Inferior parietal cortex (tissue), 1 donor: Measurements from ENCODE around the gene DPP4.
"Not testable (repeated sequence)": the region's sequence is repeated elsewhere in the genome, so short reads cannot be mapped to it uniquely, and the experiment has no call there.

ENCODE experiments used
- DNase-seq: peaks from one replicate; pipeline ENCODE4 v3.0.0-alpha.2; 2016; ENCODE audit errors: extremely low spot score

The DPP4 gene

DNA sequence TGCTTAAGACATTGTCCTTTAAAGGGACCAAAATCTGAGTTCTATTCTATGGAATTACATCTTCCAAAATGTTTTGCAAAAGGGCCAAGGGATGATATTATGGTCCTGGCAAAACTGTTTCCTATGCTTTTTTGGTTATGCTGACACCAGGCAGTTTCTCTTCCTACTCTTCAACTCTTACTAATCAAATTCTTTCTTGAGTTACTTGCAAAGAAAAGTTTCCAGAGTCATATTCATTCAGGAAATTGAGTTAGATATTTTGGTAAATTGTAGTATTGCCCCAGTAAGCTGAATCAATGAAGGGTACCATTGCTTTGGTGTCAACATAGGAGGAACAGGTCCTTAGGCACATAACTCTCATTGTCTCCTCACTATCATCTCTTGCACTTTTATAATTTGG is 118.8 kb downstream of the DPP4 start:
- no peak for DNase-seq

DNA sequence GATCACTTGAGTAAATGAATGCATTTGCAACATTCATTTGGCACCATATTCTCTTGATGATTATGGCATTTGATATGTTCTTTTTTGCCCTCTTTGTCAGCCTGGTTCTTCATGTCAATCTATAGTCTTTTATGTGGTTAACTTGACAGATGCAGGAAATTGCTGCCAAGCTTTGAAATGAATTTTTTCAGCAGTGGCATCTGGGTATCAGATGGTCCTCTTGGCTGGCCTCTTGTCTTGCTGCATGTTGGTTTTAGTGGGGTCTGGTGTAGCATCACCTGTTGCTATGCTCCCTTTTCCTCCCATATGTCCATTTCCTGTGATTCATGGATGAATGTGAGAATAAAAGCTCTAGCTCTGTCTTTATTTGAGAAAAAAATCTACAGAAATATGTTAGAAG is 119.9 kb downstream of the DPP4 start:
- DNase-seq: no peak

DNA sequence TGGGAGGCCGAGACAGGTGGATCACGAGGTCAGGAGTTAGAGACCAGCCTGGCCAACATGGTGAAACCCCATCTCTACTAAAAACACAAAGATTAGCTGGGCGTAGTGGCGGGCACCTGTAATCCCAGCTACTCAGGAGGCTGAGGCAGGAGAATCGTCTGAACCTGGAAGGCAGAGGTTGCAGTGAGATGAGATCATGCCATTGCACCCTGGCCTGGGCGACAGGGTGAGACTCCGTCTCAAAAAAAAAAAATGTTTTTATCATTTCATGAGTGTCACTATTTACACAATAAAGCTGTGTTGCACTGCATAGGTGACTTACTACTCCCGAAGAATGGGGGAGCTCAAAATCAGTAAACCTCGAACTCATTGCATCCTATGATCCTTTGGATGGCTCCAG is 120.6 kb downstream of the DPP4 start:
- DNase-seq: not testable (repeated sequence)

GRCh38 chr2:161952783-161953191 is 121.2 kb downstream of the DPP4 start:
- DNase-seq: no peak

GRCh38 chr2:161947836-161948235 is 126.2 kb downstream of the DPP4 start:
- DNase-seq: no peak

GRCh38 chr2:161947406-161947805 is 126.6 kb downstream of the DPP4 start:
- DNase-seq: peak; percentile 43

GRCh38 chr2:161946489-161947107 is 127.4 kb downstream of the DPP4 start:
- DNase-seq: peak; percentile 72

GRCh38 chr2:161943011-161943410 is 131.0 kb downstream of the DPP4 start:
- DNase-seq: no peak
